GM21717 (cell line): ENCODE data around the gene OSBPL6.

Experiments used
- ATAC-seq: cut with Tn5 transposase; IDR thresholded peaks from one replicate; pipeline ENCODE4 v1.9.1; 2021; ENCODE audit warnings: mild to moderate bottlenecking, moderate library complexity; ENCODE audit not compliant: unreplicated experiment

The OSBPL6 gene

GRCh38 chr2:178425255-178425827 lies 231.0 kb downstream of the OSBPL6 start:
- no peak for ATAC-seq

GRCh38 chr2:178426388-178426787 lies 232.1 kb downstream of the OSBPL6 start:
- no peak for ATAC-seq

DNA sequence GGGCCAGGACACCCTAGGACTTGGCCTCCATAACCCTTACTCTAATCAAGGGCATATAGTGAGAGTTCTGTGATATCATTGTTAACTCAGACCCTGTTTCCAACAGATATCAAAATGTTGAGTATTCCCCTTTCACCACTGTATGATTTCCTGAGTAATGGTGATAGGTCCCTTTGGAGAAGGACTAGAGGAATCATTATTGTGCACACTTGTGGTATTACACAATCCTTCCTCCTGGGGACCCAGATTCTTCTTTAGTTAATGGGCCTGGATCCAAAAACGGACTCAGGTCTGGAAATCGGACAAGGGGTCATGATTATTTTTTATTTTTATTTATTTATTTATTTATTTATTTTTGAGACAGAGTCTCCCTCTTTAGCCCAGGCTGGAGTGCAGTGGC lies 233.1 kb downstream of the OSBPL6 start:
- ATAC-seq, result no peak

DNA sequence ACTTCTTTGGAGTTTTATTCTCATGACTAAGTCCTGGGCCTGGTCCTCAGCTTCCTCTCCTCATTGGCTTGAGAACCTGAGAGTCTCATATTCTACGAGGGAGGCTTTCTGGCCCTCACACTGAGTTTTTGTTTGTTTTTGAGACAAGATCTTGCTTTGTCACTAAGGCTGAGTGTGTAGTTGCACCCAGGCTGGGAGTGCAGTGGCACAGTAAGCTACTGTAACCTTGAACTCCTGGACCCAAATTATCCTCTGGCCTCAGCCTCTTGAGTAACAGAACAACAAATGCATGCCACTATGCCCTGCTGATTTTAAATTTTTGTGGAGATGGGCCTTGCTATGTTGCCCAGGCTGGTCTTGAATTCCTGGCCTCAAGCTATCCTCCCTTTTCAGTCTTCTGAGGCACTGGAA lies 234.1 kb downstream of the OSBPL6 start:
- no peak for ATAC-seq

DNA sequence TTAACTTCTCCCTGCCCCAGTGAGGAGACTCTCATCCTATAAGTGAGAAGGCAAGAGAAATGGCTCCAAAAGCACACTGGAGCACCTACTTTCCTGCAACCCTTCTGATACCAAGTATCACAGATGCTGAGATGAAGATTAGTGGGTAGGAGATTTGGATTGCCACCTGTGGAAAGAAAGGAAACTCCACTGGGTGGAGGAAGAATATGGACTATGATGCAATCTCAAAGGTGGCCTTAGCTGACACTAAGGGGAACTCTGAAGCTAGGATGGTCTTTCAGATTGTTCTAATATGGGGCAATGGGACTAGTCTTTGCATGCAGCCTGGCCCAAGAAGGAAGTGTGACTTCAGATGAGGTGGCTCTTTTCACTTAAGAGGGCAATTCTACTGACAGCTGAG lies 235.0 kb downstream of the OSBPL6 start:
- no peak for ATAC-seq

DNA sequence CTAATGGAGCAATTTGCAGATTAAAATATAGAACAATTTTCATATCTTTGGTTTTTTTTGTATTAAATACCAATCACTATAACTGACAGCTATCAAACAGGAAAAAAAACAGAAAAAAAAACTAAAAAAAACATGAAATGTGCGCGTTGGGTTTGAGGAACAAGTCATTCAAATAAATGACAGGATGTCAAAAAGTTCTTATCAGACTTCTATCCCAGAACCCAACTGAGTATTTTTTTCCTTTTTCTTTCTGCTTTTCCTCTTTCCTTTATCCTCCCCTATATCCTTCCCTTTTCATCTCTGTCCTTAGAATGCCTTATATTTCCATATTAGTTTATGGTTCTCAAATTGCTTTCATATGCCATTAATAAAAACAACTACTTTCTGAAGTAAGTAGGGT lies 242.3 kb downstream of the OSBPL6 start:
- ATAC-seq, result no peak

DNA sequence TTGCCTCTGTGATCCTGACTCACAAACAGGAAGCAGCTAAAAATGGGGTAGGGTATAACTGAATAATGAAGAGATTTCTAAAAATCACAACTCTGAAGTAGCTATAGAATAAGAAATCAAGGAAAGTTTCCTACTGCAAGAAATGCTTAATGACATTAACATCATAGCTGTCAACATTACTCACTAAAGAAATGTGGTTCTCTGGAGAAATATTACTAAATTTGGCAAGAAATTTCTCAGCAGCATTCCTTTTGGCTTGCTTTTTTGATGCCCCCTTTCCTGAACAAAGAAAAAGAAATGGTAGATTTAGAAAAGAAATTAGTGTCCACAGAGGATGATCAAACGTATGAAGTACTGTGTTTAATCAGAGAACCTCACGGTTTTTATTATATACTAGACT lies 247.1 kb downstream of the OSBPL6 start:
- ATAC-seq, result no peak

DNA sequence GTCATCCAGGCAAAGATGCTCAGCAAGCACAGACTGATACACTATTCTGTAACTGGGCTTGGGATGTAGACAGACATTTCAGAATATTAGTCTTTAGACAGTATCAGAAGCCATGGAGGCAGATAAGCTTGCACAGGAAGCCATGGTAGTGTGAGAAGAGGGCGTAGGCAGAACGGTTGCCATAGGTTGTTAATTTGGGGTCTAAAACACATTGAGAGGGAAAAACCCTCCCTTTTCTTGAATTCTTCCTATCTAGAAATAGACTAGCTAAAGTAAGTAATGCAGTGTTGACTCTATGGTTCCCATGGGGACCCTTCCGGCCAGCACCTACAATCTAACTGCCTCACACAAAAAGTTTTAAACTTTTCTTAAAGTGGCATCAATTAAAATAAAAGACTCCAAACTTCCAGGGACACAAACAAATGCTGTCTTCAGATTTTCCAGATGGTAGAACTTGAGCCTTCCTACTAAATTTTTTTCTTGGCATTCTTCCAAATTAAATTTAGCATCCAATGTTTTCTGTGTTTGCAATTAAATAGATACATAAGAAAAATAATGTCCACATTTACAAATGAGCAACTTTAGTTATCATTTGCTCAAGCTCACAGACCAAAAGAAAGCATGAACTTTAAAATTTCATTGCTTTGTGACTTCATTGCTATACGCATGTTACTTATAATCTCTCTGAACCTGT lies 254.8 kb downstream of the OSBPL6 start:
- no peak for ATAC-seq

GRCh38 chr2:178449700-178450523 lies 255.6 kb downstream of the OSBPL6 start:
- peak; percentile 16 for ATAC-seq

GRCh38 chr2:178450524-178450773 lies 256.1 kb downstream of the OSBPL6 start:
- peak; percentile 55 for ATAC-seq

- peak; percentile 83 for ATAC-seq
Measured at GRCh38 chr2:178450774-178451525, 256.6 kb downstream of the OSBPL6 start, which contains the start of the genes PJVK and PRKRA. Gene PJVK, plus strand, starts transcription at chr2:178451378. Its CDS starts 2,032 bp downstream, at chr2:178453410. Gene PRKRA, minus strand, starts transcription at chr2:178451175. Its CDS starts 145 bp downstream, at chr2:178451030.

DNA sequence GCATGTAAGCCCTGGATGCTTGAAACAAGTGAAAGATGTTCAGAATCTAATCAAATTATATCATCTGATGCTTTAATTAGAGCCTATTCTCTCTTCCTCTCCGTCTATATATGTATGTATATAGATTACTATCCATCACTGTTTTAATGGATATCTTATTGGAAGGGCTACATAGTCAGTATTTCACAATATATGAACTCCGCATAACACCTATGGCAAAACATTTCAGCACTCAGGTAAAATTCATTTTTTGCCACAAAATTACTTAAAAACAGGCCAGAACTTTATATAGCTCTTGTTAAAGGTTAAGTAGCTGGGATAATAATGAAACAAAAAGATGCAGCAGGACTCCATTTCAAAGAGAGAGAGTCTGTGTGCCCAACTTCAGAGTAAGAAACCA lies 258.0 kb downstream of the OSBPL6 start:
- no peak for ATAC-seq
